Choroid plexus epithelial cell (primary cell): ENCODE results near the gene ARRB1.
"Not testable (repeated sequence)": the region's sequence is repeated elsewhere in the genome, so short reads cannot be mapped to it uniquely, and the experiment has no call there.

Experiments used
- DNase-seq: peaks from one replicate; pipeline ENCODE4 v3.0.0-alpha.2; 2010; ENCODE audit warnings: low read depth
- H3K4me3 ChIP-seq: 2 replicates; pipeline ENCODE4 v1.5.1; 2011; ENCODE audit warnings: low read depth, mild to moderate bottlenecking, control low read depth, low read length, moderate library complexity
- CTCF ChIP-seq: conservative IDR thresholded peaks from 2 replicates; pipeline ENCODE4 v1.5.1; 2011; ENCODE audit warnings: low read depth, mild to moderate bottlenecking, control low read depth, inconsistent platforms, low read length, moderate library complexity

ARRB1 gene

GRCh38 chr11:75380716-75381420 lies 29.4 kb upstream of the ARRB1 start:
- no peak for TF ChIP-seq CTCF
- no peak overlapping the region for H3K4me3 ChIP-seq
- DNase-seq = no peak

GRCh38 chr11:75380245-75380644 lies 28.8 kb upstream of the ARRB1 start:
- no peak overlapping the region for H3K4me3 ChIP-seq
- no peak for DNase-seq
- no peak for TF ChIP-seq CTCF

GRCh38 chr11:75378776-75379175 lies 27.3 kb upstream of the ARRB1 start:
- DNase-seq, H3K4me3 ChIP-seq: not testable (repeated sequence)

- peak; percentile 38 for TF ChIP-seq CTCF
- DNase-seq = no peak
- no peak overlapping the region for H3K4me3 ChIP-seq
Observed at GRCh38 chr11:75376175-75376574, 24.7 kb upstream of the ARRB1 start.

- H3K4me3 ChIP-seq = no peak overlapping the region
- TF ChIP-seq CTCF = no peak
- DNase-seq = no peak
Observed at GRCh38 chr11:75375626-75376025, 24.2 kb upstream of the ARRB1 start.

GRCh38 chr11:75374646-75375045 lies 23.2 kb upstream of the ARRB1 start:
- H3K4me3 ChIP-seq = no peak overlapping the region
- DNase-seq = no peak
- TF ChIP-seq CTCF = no peak

- H3K4me3 ChIP-seq = no peak overlapping the region
- DNase-seq = no peak
- no peak for TF ChIP-seq CTCF
Observed at GRCh38 chr11:75373201-75373600, 21.7 kb upstream of the ARRB1 start.
